Left ventricle myocardium superior (tissue), 1 donor: ENCODE results near the gene CNGB1. TPM values are rescaled to one million over a fixed set of nuclear protein-coding genes. Genes with fewer than 3 reads are reported as not detected.
"Not testable (repeated sequence)": the region's sequence is repeated elsewhere in the genome, so short reads cannot be mapped to it uniquely, and the experiment has no call there.

Experiments
- ATAC-seq: fragments of 200-7000 bp; cut with Tn5 transposase; one replicate; pipeline ENCODE4 v1.9.1; 2020; ENCODE audit warnings: mild to moderate bottlenecking, moderate library complexity
- DNase-seq: peaks from one replicate; pipeline ENCODE4 v3.0.0-alpha.2; 2020
- intact Hi-C: fragments of 100-400 bp; cut with micrococcal nuclease; formaldehyde crosslinking; loops from one replicate; pipeline ENCODE4 v1.11.0; 2022
- total RNA-seq: library from RNA; stranded (reverse); fragmentation: NEBNext Ultra II Directional; extraction: Animal tissue kit (Norgen Biotek cat#: 25700); gene quantifications from one replicate; pipeline ENCODE4 v1.2.1, GENCODE V29; 2021
- donor health status: DM: no; HTN: yes; CAD: no; lungs with severe emphysema.

The CNGB1 gene
- total RNA-seq, 1 donor from 2014 or later = not detected

DNA sequence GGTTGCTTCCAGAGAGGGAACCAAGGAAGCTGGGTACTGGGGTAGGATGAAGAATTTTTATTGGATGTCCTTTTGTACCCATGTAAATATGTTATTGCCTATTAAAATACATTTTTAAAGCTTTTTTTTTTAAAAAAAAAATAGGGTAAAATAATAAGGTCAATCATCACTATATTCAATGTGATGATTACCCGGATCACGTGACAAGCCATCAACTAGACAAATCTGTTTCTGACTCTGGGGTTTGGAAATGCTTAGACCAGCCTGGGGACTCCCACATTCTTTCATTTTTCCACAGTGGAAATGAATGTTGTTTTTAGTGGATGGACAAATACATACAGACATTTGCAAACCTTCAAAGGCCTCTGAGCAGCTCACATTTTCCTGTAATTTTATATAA, 88.7 kb downstream of the CNGB1 start:
- intact Hi-C loops = loop anchor here (5.0 kb wide), 1 partner anchor 260 kb away; no protein-coding TSS in a partner anchor
- ATAC-seq (no peak), DNase-seq (no peak)

DNA sequence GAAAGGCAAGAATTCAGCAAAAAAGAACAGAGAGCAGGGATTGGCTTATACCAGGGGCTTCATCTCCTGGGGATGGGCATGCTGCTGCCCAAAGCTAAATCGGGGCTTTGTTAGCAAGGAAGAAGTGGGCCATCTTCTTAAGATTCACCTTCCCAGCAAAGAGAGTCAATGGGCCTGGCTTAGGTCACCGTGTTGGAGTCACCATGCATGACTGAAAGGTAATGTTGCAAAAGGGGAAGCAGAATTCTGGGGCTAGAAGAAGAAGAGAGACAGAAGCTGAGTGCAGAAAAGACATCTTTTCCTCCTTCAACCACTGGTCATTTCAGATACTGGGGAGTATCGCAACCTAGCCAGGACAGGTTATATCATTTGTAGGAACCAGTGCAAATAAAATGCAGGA, 92.3 kb downstream of the CNGB1 start:
- DNase-seq = no peak
- no peak for ATAC-seq
- intact Hi-C loops = no loop called here

DNA sequence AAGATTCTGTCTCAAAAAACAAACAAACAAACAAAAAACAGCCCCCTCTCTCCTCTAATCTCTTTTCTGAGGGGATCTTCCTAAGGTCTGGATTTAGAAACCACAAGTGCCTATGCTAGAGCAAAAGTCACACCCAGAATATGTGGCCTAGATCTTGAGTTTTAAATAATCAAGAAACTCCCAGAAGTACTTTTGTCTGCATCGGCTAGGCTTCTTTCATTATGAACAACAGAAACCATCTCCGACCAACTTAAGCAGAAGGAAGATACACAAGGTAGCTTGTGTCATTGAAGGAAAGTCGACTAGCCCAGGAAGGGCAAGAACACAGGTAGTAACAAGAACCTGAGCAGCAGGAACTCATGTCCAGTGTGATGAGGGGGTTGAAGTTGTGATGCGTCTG, 94.7 kb downstream of the CNGB1 start:
- no peak for DNase-seq
- no peak for ATAC-seq
- intact Hi-C loops = no loop called here

DNA sequence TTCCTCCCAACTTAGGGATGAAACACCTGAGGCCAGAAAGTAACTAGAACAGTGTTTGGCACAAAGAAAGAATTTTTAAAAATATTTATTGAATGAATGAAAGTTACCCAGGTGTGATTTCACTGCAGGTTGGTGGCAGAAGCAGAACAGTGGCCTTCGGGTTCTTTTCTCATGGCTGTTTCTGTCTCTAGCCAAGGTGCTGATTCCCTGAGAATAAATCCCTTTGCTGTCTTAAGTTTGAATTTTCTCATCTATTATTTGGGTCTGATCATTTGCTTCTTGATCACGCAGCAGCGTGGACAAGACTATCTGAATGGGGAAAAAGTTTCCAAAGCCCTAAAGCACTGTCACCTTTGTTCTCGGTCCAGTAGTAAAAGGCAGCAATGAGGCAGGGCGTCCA, 95.6 kb downstream of the CNGB1 start:
- no peak for ATAC-seq
- no peak for DNase-seq
- intact Hi-C loops = no loop called here

DNA sequence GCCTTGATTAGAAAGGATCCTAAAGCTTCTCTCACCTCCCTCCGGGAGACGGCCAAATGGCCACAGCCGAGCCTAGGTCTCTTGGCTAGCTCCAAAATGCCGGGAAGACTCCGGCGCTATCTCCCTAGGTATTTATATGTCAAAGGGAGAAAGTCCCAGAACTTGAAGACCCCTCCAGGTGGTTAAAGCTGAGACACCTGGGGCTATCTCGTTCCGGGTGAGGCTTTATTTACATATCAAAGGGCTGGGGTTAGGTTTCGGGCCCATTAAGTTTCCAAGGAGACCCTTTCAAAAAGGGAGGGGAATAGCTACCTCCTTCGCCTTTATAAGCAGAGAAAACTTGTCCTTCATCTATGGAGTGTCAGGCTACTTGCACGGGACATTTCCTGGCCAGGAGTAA, 97.7 kb downstream of the CNGB1 start:
- ATAC-seq (no peak), DNase-seq (no peak)
- intact Hi-C loops = no loop called here

DNA sequence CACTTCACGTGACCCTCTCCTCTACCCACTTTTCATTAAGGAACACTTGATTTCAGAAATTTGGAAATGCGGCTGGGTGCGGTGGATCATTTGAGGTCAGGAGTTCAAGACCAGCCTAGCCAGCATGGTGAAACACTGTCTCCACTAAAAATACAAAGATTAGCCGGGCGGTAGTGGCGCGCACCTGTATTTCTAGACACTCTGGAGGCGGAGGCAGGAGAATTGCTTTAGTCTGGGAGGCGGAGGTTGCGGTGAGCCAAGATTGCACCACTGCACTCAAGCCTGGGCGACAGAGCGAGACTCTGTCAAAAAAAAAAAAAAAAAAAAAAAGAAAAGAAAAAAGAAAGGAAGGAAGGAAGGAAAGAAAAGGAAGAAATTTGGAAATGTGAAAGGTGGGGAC, 98.2 kb downstream of the CNGB1 start:
- intact Hi-C loops = not testable (repeated sequence)

DNA sequence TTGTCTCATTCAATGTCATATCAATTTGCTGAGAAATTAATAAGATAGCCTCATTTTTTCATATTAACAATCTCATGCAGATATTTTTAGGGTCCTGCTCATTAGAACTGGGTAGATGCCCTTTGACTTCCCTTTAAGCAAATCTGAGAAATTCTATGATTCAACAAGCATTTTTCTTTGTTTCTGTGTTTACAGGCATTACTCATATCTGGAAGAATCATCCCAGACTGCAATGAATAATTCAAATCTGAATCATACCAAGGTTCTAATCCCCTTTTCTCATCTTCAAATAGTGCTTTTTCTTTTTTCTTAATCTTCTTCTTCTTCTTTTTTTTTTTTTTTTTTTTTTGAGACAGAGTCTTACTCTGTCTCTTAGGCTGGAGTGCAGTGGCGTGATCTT, 99.5 kb downstream of the CNGB1 start:
- ATAC-seq (no peak), DNase-seq (no peak)
- intact Hi-C loops = no loop called here

More for the DNA sequence above, 98.2 kb downstream of the CNGB1 start:
- DNase-seq, ATAC-seq: not testable (repeated sequence)

DNA sequence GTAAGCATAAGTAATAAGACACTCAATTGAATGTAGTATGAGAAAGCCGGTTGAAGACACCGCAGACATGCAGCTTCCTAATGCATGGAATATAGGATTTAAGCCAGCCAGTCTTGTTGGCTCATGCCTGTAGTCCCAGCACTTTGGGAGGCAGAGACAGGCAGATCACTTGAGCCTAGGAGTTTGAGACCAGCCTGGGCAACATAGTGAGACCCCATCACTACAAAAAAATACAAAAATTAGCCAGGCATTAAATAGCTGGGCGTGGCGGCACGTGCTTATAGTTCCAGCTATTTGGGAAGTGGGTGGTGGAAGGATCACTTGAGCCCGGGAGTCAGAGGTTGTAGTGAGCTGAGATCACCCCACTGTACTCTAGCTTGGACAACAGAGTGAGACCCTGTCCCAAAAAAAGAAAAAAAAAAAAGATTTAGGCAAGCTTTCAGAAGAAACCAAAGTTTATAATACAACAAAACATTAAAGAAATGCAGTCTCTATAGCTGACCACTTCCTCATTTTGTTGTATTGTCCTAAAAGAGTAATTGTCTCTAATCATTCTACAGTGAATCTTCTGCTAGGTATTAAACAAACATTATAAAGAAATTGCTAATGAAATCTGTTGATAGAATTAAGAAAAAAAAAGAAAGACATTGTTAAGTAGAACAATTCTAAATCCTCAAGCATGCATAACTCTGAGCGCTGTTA, 100.0 kb downstream of the CNGB1 start:
- intact Hi-C loops = no loop called here
- DNase-seq = no peak
- no peak for ATAC-seq

DNA sequence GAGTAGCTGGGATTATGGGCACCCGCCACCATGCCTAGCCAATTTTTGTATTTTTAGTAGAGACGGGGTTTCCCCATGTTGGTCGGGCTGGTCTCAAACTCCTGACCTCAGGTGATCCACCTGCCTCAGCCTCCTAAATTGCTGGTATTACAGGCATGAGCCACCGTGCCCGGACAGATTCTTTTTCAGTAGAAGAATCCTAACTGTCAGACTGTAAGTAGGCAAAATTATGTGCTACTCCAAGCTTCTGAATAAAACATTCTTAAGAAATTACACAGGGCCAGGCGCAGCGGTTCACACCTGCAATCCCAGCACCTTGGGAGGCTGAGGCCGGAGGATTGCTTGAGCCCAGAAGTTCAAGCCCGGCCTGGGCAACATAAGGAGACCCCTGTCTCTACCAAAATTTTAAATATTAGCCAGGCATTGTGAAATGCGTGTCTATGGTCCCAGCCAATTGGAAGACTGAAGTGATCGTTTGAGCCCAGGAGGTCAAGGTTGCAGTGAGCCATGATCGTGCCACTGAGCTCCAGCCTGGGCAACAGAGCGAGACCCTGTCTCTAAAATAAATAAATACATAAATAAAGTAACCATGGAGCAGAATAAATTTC, 101.9 kb downstream of the CNGB1 start:
- intact Hi-C loops = no loop called here
- DNase-seq (no peak), ATAC-seq (no peak)

DNA sequence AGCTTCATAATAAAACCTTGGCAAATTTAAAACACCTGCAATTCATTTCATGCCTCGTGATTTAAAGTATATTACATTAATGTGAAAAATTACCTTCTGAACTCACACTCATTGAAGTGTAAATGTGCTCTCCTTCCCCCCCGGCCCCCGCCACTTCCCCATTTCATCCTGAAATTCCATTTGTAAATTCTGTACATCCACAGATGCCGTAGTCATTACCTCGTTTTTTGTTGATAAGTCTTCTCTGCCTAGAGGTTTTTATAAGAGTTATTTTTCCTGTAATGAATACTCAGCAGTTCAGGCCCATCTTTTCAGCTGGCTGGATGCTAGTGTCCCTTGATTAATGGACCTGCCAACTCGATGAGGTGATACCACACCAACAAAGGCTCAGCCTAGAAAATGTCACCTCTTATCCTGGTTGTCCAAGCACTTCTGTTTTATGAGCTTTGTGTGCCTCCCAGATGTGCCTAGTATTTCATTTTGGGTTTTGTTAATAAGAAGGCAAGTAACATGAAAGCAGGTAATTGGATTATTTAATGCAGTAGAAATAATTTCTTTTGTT, 103.8 kb downstream of the CNGB1 start:
- DNase-seq = no peak
- intact Hi-C loops = no loop called here
- ATAC-seq = no peak

DNA sequence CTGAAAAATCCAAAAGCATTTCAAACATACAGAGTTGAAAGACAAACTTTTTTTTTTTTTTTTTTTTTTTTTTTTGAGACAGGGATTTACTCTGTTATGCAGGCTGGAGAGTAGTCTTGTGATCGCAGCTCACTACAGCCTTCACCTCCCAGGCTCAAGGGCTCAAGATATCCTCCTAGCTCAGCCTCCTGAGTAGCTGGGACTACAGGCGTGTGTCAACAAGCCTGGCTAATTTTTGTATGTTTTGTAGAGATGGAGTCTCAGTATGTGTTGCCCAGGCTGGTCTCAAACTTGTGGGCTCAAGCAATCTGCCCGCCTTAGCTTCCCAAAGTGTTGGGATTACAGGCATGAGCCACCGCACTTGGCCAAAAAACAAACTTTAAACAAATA, 104.4 kb downstream of the CNGB1 start:
- DNase-seq (no peak), ATAC-seq (no peak)
- intact Hi-C loops = no loop called here

DNA sequence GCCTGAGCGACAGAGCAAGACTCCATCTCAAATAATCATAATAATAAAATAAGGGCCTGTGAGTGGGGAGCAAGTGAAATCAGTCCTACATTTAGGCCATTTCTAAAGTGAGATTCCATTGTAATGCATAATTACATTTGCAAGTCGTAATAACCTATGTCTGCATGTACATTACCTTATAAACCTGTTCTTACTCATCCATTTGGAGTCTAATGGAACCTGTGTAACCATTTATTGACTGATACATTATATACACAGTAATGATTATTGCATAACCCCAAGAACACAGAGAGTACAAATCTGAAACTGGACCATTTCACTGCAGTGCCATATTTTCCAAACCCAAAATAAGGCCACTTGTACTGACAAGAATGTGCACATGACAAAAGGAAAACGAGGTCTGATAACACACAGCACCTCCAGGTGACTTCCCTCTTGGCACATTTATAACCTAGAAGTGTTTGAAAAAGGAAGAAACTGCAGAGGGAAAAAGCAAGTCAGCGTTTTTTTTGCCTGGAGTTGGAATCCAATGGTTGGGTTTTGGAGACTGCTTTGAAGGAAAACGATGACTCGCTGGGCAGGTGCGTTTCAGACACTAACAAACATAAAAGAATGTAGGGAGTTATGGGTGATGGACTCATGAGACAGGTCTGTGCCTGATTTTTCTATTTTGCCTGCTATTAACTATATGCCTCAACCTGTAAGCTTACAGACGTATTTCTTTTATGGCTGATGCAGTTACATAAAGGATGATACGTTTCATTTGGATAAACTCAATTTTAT, 105.0 kb downstream of the CNGB1 start:
- DNase-seq (no peak), ATAC-seq (no peak)
- intact Hi-C loops = no loop called here

DNA sequence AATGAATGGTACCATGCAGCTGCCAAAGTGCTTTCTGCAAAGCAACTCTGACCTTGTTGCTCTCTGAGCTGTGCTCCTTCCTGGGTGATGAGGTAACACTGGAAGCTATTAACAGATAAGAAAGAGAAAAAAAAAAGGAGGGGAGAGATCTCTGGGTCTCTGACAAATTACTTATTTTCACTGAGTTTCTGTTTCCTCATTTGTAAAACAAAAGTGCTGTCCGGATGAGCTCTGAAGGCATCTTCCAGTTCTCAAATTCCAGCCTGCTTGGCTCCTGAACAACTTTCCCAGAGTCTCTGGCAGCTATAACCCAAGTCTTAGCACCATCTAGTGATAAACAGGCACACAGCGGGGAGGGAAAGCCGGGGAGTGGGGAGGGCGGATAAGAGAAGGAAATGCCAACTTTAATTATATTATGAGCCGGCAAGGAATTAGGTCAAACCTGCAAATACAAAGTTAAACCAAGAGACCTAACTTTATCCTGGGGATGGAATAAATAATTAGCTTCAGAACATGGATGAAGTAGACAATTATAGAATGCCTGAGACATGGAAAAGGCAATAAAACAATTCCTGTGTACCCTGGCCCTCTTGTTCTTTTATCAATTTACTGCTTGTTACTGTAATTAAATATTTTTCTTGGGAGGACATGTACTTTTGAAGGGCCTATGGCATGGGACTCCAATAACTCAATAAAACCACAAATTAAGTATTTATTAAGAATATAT, 107.3 kb downstream of the CNGB1 start:
- intact Hi-C loops = loop anchor here (5.0 kb wide), 1 partner anchor 106 kb away; no protein-coding TSS in a partner anchor
- ATAC-seq = peak; percentile 94
- DNase-seq = peak; percentile 47

DNA sequence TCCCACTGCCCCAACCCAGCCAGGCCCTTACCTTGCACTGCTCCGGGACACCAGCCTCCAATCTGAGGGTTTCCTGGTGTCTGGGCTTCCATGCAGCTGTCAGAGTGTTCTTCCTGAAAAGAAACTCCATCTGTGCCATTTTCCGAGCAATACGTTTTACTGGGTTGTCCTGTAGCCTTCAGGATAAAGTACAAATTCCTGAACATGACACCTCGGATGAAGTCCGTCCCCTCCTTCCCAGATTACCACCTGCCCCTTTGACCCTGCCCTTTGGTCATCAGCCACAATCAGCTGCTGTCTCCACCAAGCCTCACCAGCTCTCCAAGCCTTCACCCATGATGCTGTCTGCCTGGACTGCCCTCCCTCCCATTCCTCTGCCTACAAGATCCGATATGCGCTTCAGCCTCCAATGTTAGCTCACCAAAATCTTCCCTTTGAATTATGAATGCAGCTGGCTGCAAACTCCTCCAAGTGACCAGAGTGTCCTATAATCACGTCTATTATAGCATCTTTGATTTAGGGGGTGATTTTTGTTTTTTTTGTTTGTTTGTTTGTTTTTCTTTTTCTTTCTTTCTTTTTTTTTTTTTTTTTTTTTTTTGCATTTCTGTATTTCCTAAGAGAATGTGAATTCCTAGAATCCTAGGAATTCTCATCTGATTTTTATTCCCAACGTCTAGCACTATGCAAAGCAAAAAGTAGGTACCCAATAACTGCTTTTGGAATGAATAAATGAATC, 108.1 kb downstream of the CNGB1 start:
- intact Hi-C loops = loop anchor here (5.0 kb wide), 1 partner anchor 106 kb away; no protein-coding TSS in a partner anchor
- DNase-seq (no peak), ATAC-seq (no peak)

DNA sequence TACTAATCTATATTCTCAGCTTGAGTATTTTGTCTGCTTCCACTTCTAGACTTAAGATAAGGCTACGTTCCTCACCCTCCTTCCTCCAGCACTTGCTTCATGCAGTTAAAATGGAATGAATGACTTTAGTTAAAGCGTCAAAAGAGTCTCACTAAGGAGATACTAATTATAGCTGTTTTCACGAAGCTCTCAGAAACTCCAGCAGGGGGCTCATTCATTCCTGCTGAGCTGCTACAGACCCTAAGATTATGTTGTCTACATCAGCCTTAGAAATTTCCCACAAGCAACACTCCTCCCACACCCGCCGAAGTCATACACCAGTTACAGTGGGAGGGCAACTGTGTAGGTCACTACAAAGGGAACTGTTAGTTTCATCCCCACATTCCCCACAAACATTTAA, 111.6 kb downstream of the CNGB1 start:
- ATAC-seq = peak; percentile 17
- intact Hi-C loops = no loop called here
- no peak for DNase-seq

DNA sequence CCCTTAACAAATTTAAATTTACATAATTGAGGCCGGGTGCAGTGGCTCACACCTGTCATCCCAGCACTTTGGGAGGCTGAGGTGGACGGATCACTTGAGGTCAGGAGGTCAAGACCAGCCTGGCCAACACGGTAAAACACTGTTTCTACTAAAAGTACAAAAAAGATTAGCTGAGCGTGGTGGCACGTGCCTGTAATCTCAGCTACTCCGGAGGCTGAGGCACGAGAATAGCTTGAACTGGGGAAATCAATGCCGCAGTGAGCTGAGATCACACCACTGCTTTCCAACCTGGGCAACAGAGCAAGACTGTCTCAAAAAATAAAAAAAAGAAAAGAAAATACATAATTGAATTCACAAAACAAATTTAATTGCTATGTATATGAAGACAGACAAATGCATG, 112.3 kb downstream of the CNGB1 start:
- no peak for DNase-seq
- intact Hi-C loops = no loop called here
- ATAC-seq = peak; percentile 23

DNA sequence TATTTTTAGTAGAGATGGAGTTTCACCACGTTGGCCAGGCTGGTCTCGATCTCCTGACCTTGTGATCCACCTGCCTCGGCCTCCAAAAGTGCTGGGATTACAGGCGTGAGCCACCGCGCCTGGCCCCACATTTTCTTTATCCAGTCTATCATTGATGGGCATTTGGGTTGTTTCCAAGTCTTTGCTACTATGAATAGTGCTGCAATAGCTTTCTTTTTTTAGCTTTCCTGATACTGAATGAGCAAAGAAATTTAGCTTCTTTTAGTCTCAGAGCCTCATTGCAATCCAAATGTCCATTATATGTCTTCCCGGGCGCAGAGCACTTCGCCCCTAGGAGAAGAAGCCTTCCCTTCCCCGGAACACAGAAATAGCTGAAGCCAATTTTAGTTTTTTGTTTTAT, 112.9 kb downstream of the CNGB1 start:
- ATAC-seq (peak; percentile 78), DNase-seq (peak; percentile 40)
- intact Hi-C loops = not testable (repeated sequence)

DNA sequence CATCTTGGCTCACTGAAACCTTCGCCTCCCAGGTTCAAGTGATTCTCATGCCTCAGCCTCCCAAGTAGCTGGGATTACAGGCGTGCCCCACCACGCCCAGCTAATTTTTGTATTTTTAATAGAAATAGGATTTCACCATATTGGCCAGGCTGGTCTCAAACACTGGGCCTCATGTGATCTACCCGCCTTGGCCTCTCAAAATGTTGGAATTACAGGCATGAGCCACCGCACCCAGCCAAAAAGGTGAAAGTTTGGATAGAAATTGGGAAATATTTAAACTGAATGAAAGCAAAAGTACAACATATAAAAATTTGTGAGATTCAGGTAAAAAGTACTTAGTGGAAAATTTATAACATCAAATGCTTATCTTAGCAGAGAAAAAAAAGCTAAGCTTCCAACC, 115.7 kb downstream of the CNGB1 start:
- no peak for DNase-seq
- ATAC-seq = no peak
- intact Hi-C loops = no loop called here

DNA sequence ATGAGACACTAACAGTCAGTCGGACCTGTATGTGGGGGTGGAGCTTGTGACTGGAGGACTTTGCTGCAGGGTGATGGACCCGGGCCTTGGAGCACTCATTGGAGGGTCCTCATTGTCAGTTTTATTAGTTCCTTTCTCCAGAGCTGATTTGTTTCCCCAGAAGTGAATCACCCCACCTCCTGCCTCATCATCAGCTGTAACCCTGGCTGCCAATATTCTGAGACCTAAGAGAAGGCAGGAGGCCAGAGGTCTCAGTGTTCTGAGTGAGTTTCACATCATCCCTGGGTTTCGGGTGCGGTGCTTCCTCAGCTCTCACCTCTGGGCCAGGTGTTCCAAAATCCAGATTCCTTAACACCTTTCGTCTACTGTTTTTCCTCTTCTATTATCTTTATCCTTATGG, 118.7 kb downstream of the CNGB1 start:
- intact Hi-C loops = no loop called here
- ATAC-seq (no peak), DNase-seq (no peak)
